ENCODE measurements around the gene OSBPL7.
A peak's percentile ranks its signal among the peaks of the same experiment; 100 is the strongest.

The OSBPL7 gene, protein sequence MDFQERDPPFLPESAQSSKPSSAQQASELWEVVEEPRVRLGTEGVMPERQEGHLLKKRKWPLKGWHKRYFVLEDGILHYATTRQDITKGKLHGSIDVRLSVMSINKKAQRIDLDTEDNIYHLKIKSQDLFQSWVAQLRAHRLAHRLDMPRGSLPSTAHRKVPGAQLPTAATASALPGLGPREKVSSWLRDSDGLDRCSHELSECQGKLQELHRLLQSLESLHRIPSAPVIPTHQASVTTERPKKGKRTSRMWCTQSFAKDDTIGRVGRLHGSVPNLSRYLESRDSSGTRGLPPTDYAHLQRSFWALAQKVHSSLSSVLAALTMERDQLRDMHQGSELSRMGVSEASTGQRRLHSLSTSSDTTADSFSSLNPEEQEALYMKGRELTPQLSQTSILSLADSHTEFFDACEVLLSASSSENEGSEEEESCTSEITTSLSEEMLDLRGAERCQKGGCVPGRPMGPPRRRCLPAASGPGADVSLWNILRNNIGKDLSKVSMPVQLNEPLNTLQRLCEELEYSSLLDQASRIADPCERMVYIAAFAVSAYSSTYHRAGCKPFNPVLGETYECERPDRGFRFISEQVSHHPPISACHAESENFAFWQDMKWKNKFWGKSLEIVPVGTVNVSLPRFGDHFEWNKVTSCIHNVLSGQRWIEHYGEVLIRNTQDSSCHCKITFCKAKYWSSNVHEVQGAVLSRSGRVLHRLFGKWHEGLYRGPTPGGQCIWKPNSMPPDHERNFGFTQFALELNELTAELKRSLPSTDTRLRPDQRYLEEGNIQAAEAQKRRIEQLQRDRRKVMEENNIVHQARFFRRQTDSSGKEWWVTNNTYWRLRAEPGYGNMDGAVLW

DNA sequence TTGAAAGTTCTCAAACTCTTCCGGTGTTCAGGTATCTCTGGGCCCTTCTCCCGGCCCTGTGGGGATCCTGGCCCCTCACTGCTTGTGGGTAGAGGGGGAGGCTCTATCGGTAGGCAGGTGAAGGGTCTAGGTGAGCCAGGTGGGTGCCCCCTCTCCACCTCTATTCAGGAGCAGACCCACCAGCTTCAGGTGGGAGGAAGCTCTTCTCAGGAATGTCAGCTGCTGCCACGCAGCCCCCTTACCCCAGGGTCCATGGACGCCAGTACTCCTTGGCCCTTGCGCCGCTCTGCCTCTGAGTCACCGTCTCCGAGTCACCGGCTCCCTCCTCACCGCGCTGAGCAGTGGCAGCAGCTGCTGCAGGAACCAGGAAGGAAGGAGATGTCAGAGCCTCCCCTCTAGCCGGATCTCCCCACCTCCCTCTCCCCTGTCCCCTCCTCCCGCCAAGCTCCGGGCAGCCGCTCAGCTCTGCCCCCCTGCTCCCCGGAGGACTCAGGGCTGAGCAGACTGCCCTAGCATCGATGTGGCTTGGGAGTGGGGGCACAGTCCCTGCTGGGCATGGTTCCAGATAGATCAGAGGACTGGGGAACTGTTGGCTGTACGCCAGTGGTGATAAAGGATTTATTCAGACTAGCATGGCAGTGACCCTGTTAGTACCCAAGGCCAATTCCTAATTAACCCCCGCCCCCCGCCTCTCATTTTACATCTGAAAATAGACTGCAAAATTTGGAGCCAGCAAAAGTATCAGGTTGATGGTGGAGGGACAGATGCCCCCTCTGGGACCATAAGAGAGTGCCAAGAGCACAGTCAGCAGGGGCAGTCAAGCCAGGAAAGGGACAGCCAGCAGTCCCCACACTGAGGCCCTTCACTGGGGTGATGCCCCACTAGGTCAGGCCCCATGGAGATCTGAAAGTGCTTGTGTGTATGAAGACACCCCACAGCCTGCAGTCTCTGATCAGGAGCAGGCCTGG, at the start of gene OSBPL7:
Gene OSBPL7 (minus strand): TSS at position 371 of the 968 bp plus-strand sequence. CDS start 1,516 bp downstream, outside the sequence.
- peaks cover 36% of the 10 kb centered on the region for H3K4me1 Mint-ChIP-seq
- peak; percentile 96 for ATAC-seq
- peak within 1 kb of the TSS; percentile 96 for H3K4me3 Mint-ChIP-seq
- peak; percentile 42 to 86 for DNase-seq (ENCODE audit: low spot score in 2 of 2)
- peak within 1 kb of the TSS; percentile 96 for H3K27ac Mint-ChIP-seq
- peaks cover 61% of the 10 kb centered on the region for H3K36me3 Mint-ChIP-seq
- H3K9me3 Mint-ChIP-seq = no peaks in the 10 kb centered on the region

DNA sequence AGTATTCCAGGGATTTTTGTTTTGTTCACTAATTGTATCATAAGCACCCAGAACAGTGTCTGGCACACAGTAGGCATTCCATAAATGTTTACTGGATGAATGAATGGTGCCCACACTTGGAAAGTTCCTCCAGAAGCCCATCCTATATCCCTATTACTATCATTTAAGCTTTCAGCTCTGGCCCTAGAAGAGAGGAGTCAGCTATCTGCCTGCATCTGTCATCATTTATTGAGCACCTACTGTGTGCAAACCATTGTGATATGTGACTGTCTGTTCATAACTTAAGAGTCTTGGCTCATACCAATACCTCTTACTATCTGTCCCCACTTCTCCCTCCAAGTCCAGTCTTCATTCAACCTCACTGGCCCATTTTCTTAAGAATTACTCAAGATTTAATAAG, 49.5 kb upstream of the OSBPL7 start:
- H3K4me3 Mint-ChIP-seq = no peak overlapping the region
- no peak overlapping the region for H3K27ac Mint-ChIP-seq
- H3K9me3 Mint-ChIP-seq = no peaks in the 10 kb centered on the region
- DNase-seq (ENCODE audit: low spot score in 2 of 2) = no peak
- no peaks in the 10 kb centered on the region for H3K4me1 Mint-ChIP-seq
- no peak for ATAC-seq
- H3K36me3 Mint-ChIP-seq = no peaks in the 10 kb centered on the region

DNA sequence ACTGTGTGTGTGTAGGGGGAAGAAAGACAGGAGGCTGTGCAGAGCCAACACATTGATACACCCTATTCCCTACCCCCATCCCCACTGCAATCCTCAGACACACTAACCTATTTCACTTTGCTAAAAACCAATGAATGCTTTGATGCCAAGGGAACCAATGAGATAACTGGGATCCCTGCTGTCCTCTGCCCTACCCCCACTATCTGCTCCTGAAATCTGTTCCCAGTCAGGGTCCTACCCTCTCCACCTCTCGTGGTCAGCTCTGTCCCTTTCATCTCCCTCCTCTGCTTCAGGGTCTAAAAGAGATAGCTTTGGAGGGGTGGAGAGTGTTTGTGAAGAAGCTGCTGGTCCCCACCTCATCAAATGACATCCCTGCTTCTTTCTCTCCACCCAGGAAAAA, 48.5 kb upstream of the OSBPL7 start:
- Mint-ChIP-seq H3K27ac (no peak overlapping the region), H3K9me3 (no peaks in the 10 kb centered on the region), H3K4me1 (no peaks in the 10 kb centered on the region), H3K4me3 (no peak overlapping the region), H3K36me3 (no peaks in the 10 kb centered on the region)
- no peak for ATAC-seq
- no peak for DNase-seq (ENCODE audit: low spot score in 2 of 2)

DNA sequence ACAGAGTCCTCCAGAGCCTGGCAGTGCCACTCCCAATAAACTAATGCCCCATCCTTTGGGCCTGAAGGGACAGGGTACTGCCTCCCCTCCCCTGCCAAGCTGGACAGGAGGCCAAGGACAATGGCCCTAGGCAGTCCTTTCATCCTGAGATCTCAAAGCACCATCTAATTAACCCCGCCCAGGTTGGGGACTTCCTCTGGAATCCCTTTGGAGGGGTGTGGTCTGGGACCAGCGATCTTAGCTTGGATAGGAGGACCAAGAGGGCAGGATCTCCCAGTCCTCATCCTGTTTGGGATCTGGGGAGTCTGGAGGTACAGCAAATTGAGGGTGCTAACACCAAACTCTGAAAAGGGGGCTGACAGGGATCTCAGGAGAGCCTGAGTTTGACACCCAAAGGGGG, 47.5 kb upstream of the OSBPL7 start:
- Mint-ChIP-seq H3K4me3 (no peak overlapping the region), H3K27ac (no peak overlapping the region), H3K4me1 (peaks cover 5% of the 10 kb centered on the region), H3K9me3 (no peaks in the 10 kb centered on the region), H3K36me3 (no peaks in the 10 kb centered on the region)
- ATAC-seq (no peak), DNase-seq (ENCODE audit: low spot score in 2 of 2) (no peak)

DNA sequence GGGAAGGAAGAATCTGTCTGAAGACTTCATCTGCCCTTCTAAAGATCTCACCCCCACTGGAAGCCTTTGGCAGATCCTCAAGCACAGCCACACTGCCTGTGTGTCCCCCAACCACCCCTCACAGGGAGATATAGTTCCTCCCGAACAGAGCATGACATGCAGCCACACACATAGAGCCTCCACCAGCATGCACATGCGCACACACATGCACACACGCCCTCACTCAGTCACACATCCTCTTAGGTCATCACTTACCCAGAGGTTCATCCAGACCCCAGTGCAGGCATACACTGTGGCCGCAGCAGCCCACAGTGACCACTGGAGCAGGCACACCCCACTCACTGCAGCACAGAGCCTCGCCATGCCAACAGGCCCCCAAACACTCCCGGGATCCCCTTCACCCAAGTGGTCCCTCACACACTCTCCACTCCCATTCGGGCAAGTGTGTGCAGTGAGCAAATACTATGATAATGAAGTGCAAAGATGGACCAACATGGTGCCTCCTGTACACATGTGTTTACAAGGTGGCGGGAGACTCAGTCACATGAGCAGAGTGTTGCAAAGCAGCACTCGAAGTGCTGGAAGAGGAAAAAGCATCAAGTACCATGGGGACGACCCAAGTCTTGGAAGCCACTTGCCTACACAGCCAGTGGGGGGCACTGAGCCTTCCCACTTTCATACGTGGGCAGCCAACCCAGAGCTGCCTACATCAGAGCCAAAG, 46.4 kb upstream of the OSBPL7 start:
- DNase-seq (ENCODE audit: low spot score in 2 of 2) = no peak
- Mint-ChIP-seq H3K4me1 (peaks cover 8% of the 10 kb centered on the region), H3K4me3 (no peak overlapping the region), H3K9me3 (no peaks in the 10 kb centered on the region), H3K27ac (no peak overlapping the region), H3K36me3 (no peaks in the 10 kb centered on the region)
- peak; percentile 31 for ATAC-seq

DNA sequence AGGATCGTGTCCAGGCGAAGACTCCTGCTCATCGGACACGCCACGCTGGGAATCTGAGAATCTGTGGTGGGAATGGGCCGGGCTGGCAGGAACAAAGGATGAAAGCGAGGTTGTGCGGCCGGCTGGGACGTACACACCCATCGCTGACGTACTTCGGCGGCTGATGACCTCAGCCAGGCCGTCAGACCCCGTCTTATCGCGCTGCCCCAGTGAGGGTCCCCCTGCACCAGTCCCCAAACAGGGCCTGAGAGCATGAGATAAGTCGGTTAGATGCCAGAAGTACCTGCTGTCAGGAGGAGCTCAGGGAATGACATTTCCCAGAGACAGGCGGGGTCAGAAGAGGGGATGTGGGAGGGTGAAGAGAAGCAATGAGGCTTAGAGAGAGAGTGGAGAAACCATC, 45.3 kb upstream of the OSBPL7 start:
- Mint-ChIP-seq H3K4me1 (peaks cover 9% of the 10 kb centered on the region), H3K36me3 (no peaks in the 10 kb centered on the region), H3K4me3 (no peak overlapping the region), H3K27ac (no peak overlapping the region), H3K9me3 (no peaks in the 10 kb centered on the region)
- DNase-seq (ENCODE audit: low spot score in 2 of 2) (no peak), ATAC-seq (no peak)

DNA sequence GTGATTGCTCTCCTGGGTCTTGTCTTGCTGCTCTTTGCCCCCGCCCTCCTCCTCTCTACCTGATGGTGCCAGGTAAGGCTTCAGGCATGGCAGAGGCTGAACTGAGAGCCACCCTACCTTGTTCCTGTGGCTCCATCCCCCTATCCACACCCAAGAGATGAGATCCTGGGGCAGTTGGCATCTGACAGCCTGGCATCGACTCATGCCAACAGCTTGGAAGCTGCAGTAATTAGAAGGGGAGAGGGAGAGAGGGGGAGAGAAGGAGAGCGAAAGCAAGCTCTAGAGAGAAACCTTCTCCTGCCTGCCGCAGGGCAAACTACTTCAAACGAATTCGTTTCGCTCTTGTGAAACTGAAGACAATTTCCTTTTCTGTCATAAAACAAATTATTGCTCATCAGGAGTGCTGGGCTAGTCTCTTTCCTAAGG, 43.2 kb upstream of the OSBPL7 start:
- Mint-ChIP-seq H3K27ac (no peak overlapping the region), H3K36me3 (no peaks in the 10 kb centered on the region), H3K9me3 (no peaks in the 10 kb centered on the region), H3K4me3 (no peak overlapping the region), H3K4me1 (peaks cover 9% of the 10 kb centered on the region)
- no peak for DNase-seq (ENCODE audit: low spot score in 2 of 2)
- no peak for ATAC-seq

DNA sequence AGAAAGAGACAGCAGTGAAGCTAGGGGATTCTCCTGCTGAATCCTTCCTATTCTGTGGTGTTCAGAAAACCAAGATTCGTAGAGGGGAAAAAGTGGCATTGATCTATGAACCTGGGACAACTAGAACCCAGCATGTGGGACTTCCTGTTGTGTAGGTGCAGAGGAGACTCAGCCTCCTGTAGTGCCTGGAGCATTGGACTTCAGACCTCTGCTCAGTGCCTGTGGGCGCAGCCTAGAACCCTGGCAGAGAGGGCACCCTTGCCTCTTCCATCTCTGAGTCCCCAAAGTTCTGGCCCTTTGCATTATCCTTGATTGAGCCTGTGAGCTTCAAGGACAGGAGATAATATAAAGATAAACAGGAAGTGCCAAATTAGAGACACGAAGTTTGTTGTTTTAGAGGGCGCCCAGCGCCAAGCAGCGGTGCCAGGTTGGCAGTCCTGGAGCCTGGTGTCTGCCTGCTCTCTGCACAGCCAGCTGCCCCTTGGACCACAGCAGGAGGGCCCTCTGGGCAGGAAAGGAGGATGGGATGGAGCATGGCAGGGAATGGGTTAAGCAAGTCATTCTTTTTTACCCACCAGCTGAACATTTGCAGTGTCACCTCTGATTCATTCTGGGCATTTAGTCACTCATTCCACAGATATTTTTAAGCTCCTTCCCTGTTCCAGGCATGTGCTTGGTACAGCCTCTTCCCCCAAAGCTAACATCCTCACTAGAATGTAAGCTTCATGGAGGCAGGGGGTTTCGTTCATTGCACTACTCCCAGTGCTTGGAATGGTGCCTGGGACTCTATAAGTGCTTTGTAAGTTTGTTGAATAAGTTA, 41.2 kb upstream of the OSBPL7 start:
- Mint-ChIP-seq H3K36me3 (no peaks in the 10 kb centered on the region), H3K4me1 (peaks cover 9% of the 10 kb centered on the region), H3K27ac (no peak overlapping the region), H3K4me3 (no peak overlapping the region), H3K9me3 (no peaks in the 10 kb centered on the region)
- ATAC-seq = peak; percentile 49
- DNase-seq (ENCODE audit: low spot score in 2 of 2) = no peak

DNA sequence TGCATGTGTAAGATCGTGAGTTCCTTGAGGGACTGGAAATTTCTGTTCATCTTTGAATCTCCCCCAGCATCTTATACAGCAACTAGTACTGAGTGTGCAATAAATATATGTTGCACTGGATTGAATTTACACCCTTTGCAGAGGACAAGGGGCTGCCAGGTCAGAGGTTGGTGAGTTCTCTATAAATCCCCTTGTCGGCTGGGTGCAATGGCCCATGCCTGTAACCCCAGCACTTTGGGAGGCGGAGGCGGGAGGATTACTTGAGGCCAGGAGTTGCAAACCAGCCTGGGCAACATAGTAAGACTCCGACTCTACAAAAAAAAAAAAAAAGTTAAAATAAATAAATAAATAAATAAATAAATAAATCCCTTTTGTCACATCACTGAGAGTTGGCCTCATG, 38.8 kb upstream of the OSBPL7 start:
- no peak for ATAC-seq
- no peaks in the 10 kb centered on the region for H3K36me3 Mint-ChIP-seq

DNA sequence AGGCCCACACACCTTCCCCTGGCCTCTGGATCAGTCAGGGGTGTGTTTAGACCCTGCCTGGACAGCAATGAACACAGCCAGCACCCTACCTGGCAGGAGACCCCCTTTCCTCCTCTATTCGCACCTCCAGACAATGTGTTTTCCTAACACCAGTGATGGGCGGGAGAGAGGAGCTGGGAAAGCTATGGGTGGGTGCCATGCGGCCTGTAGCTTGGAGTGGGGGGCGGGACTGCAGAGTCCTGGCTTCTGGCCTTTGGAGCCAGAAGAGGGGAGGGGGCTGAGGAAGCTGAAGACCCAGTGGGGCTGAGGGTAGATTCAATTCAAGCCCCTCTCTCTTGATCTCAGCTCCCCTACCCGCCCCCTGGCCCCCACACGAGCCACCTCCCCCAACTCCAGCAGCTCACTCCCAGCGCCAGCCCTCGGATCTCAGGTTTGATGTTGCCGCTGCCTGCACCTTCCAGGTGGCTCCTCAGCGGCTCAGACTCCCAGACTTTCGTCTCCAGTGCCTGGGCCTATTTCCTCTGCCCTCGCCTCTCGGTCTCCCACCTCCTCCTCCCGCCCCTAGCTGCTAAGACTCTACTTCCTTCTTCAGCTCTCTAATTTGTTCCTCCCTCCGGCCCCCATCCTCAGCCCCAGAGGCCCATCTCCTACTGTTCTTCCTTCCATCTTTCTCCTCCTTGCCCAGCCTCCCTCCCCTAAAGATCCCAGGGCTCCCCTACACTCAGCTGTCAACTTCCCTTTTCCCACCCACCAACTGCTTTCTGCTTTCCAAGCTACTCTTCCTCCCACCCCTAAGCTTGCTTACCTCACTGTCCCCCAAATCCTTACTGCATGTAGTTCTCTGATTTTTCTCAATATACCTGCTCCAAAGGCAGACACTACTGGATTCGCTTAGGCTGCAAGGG, 36.2 kb upstream of the OSBPL7 start:
- DNase-seq (ENCODE audit: low spot score in 2 of 2) (no peak), ATAC-seq (no peak)
- Mint-ChIP-seq H3K36me3 (no peaks in the 10 kb centered on the region), H3K9me3 (no peaks in the 10 kb centered on the region), H3K4me3 (no peak overlapping the region), H3K4me1 (no peaks in the 10 kb centered on the region), H3K27ac (no peak overlapping the region)

More for the DNA sequence above, 38.8 kb upstream of the OSBPL7 start:
- Mint-ChIP-seq H3K4me3 (no peak overlapping the region), H3K27ac (no peak overlapping the region), H3K4me1 (peaks cover 9% of the 10 kb centered on the region), H3K9me3 (no peaks in the 10 kb centered on the region)
- DNase-seq (ENCODE audit: low spot score in 2 of 2) = no peak

DNA sequence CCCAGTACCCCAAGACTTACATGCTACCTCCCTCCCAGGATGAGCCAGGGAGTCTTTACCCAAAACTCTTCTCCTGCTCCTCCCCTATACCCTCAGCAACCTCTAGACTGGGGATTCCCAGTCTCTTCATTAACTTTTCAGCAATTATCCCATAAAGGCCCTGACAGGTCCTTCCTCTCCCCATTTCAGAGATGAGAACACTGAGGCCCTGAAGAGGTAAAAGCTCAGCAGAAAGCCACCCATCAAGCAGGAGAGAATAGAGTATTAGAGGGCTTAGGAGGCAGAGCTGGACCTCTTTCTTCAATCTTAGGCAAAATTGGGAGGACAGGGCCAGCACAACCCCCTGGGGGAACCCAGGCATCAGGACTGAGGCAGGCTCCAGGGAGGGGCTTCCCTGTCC, 35.2 kb upstream of the OSBPL7 start:
- Mint-ChIP-seq H3K36me3 (no peaks in the 10 kb centered on the region), H3K9me3 (no peaks in the 10 kb centered on the region), H3K4me1 (peaks cover 9% of the 10 kb centered on the region), H3K27ac (no peak overlapping the region), H3K4me3 (no peak overlapping the region)
- DNase-seq (ENCODE audit: low spot score in 2 of 2) (no peak), ATAC-seq (no peak)

DNA sequence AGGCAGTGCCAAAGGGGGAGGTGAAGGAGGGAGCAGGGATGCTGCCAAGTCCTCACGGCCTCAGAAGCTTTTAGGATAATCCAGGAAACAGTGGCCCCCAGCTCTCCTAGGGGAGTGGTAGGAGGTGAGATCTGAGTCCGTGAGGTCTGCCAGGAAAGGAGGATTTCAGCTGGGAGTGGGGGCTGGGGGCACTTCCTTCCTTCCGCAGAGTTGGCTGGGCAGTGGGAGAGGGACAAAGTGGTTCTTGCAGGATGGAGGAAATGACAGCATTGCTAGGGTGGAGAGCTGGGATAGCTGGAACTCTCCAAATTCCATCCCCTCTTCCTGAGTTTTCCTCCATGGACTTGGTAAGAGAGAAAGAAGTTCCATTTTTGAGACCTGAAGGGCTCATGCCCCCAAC, 34.1 kb upstream of the OSBPL7 start:
- Mint-ChIP-seq H3K27ac (no peak overlapping the region), H3K4me3 (no peak overlapping the region), H3K9me3 (no peaks in the 10 kb centered on the region), H3K4me1 (peaks cover 13% of the 10 kb centered on the region), H3K36me3 (no peaks in the 10 kb centered on the region)
- ATAC-seq (no peak), DNase-seq (ENCODE audit: low spot score in 2 of 2) (no peak)

DNA sequence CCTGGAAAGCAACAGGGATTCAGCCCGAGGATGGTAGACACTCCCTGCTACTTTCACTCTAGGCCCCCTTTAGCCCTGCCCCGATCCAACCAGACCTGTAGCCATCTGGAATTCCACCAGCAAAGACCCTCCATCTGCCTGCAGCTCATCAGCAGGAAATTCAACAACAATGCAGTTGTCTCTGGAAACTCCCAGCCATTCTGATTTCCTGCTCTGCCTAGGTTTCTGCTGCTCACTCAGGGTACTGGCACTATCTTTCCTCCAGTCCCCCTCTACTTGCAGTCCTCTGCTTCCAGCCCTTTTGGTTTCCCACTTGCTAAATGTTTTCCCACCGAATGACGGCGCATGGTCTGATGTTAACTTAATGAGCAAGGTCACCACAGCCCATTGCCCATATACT, 32.0 kb upstream of the OSBPL7 start:
- no peak overlapping the region for H3K4me3 Mint-ChIP-seq
- no peaks in the 10 kb centered on the region for H3K36me3 Mint-ChIP-seq
- DNase-seq (ENCODE audit: low spot score in 2 of 2) (no peak), ATAC-seq (no peak)
- H3K9me3 Mint-ChIP-seq = no peaks in the 10 kb centered on the region
- peaks cover 19% of the 10 kb centered on the region for H3K4me1 Mint-ChIP-seq
- no peak overlapping the region for H3K27ac Mint-ChIP-seq

Data from stimulated activated effector memory CD8-positive, alpha-beta T cell treated with anti-CD3 and anti-CD28 coated beads, Interleukin-12 subunit alpha, Interleukin-12 subunit beta, amount 100 ng/mL, for 72 hours (primary cell).